Fibroblast of skin of scalp (primary cell): ENCODE data around the gene CTNNBL1.
A peak's percentile ranks its signal among the peaks of the same experiment; 100 is the strongest.

Experiments used
- DNase-seq: peaks from one replicate; pipeline ENCODE4 v3.0.0-alpha.2; 2013

CTNNBL1 gene

DNA sequence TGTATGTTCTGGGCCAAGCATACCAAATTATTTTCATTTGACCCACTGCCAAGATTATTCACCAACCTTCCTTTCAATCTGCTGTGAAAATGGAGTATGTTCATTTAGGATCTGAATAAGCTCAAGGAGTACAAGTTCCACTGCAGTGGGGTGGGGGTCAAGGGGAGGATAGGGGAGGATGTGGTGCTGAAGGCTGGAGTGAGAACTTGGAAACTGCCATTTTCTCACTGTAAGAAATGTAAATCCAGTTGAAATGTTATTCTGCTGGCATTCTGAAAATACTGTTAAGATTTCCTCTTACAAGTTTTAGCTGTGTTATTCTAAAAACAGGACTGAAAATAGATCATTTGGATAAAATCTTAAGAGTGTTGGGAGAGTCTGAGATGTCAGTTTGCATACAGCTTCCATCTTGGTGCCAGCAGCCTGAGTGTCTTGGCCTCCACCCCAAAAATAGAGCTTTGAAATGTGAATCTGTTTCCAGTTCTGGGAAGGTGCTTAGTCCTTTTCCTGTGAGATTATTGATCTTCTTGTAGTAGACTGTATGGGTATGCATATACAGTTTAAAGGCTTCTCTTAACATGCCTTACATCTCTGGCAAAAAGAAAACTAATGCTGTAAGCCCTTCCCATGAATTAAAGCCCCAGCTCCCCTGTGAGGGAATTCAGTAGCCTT, 84.3 kb downstream of the CTNNBL1 start:
- no peak for DNase-seq

DNA sequence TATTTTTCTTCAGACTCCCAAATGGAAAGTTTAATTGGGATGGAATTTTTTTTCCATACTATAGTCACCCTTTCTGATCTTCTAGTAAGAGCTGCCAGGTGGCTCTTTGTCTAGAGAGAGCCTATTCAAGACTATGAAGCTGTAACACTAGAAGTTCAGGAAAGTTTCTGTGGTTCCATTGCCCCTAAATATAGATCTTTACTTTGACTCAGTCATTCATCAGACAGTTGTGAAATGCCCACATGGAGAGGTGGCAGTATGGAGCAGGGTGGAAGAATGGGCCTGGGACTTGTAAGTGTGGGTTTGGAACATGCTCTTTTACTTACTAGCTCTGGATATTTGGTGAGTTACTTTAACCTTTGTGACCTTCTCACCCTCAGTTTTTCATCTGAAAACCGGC, 87.8 kb downstream of the CTNNBL1 start:
- no peak for DNase-seq

DNA sequence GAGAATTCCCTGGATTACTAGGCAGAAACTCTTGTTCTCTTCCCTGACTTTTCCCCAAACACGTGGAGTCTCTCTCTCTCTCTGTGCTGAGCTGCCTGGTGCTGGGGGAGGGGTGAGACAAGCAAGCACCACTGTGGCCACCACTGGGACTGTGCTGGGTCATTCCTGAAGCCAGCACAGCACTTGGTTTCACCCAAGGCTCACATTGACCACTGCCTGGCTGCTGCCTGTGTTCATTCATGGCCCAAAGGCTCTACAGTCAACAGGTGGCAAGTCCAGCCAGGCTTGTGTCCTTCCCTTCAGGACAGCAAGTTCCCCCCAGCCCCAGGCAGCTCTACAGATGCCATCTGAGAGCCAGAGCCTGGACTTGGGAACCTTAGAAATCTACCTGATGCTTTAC, 92.2 kb downstream of the CTNNBL1 start:
- DNase-seq = no peak

- DNase-seq = no peak
These were observed 95.6 kb downstream of the CTNNBL1 start for GRCh38 chr20:37789408-37789807.

GRCh38 chr20:37790900-37791299, 97.1 kb downstream of the CTNNBL1 start:
- DNase-seq = no peak

DNA sequence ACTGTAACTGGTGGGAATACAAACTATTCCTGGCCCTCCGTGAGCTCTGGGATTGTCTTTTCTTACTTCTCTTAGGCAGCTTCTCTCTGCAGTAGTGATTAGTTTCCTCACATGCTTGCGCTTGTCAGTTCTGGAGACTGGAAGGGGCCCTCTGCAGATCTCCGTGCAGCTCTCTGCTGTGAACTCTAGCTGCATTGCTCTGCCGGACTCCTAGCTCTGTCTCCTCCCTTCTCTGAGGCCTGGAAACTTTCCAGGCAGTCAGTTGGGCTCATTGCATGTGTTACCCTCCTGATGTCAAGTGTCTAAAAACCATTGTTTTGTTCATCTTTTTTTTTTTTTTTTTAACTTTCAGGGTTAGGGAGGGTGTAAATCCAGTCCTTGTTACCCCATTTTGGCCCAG, 102.3 kb downstream of the CTNNBL1 start:
- no peak for DNase-seq

- no peak for DNase-seq
These were observed 102.9 kb downstream of the CTNNBL1 start for GRCh38 chr20:37796733-37797132.

GRCh38 chr20:37797669-37798175, 103.9 kb downstream of the CTNNBL1 start:
- DNase-seq = no peak

- DNase-seq = no peak
These were observed 104.5 kb downstream of the CTNNBL1 start for GRCh38 chr20:37798312-37798711.

DNA sequence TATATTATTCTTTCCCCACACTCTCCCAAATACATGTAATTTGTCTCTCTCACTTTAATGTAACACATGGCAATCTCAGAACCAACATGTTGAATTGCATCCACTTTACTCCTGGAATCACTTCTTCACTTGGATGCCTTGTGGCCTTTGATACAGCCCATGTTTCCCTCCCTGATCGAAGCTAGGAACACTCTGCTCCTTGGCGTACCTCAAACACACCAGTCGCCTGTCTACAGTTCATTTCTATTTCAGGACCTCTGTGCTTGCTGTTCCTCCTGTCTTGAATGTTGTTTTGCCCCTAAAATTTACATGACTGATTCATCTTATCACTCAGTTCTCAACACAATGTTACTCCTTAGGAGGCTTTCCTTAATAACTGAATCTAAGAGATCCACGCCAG, 106.8 kb downstream of the CTNNBL1 start:
- DNase-seq = no peak

DNA sequence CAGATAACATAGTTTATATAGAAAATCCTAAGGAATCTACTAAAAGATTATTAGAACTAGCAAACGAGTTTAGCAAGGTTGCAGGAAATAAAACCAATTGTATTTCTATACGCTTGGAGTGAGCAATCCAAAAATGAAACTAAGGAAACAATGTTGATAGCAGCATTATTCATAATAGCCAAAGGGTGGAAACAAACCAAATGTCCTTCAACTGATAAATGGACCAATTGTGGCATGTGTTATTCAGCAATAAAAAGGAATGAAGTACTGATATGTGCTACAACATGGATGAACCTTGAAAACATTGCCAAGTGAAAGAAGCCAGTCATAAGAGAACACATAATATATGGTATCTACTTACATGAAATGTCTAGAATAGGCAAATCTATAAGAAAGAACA, 108.1 kb downstream of the CTNNBL1 start:
- no peak for DNase-seq

DNA sequence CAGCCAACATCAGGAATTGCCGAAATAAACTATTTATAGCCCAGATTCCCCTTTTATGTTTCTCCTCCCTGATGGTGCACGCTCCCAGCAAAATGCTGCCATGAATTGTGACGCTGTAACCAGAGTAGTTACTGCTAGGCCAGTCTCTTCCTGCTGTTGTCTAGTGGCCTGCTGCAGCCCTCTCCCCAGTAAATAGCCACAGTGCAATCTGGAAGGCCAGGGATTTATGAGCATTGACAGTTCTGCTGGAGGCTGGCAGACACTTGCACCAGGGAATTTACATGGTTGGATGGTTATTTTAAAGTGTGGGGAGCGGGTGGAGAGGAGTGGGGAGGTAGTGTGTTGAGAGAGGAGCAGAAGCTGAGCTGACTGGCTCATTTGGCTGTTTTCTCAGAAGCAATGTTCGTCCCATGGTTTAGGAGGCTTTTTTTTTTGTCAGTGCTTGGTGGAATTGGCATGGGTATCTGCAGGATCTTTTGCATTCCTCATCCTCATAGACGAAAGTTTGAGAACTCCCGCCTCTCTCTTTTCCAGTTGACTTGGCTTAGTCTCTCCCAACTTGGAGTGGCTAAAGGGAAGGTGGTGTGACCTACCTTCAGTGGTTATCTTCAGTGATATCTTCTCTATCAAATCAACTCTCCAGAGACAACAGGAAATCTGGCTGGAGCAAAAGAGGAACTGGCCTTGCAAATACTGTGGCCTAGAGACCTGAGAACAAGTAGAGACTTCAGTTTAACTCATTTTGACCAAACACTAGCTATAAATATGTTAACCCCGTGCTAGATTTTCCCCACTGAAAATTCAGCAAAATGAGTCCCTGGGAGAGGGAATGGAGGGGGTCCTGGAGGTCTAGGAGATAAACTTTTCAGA, 109.8 kb downstream of the CTNNBL1 start:
- DNase-seq = no peak

- DNase-seq = no peak
These were observed 111.0 kb downstream of the CTNNBL1 start for GRCh38 chr20:37804584-37805566.

DNA sequence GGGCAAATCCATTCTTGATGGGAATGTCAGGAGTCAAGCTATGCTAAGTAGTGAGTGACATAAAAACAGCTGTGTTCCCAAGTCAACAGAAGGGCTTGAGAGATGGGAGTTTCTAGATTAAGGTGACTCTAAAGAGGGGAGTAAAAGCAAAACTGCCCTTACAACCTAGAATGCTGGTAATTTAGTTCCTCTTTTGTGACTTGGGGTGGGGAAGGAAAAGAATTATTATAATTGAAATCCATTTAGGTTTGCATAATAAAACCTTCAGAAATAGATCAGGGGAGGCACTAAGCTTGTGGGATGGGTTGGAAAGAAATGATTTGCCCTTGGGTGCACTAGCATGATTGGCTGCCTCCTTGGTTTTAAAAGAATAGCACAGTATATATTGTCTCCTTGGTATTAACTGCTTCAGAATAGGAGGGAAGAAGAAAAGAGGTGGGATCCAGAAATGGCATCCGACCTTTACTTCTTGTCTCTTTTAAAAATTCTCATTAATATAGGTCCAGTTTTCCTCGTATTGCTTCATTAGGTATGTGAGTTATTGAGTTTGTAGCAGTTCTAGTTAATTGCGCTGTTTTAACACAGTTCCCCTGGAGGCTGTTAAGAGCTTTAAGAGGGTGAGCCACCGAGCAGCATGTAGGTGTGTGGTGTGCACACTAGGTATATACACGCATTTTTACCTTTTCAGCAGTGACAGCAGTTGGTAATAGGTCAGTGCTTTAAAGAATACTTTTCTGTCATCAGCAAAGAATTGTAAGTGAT, 113.8 kb downstream of the CTNNBL1 start:
- DNase-seq = no peak

- no peak for DNase-seq
These were observed 114.6 kb downstream of the CTNNBL1 start for GRCh38 chr20:37808233-37809070.

DNA sequence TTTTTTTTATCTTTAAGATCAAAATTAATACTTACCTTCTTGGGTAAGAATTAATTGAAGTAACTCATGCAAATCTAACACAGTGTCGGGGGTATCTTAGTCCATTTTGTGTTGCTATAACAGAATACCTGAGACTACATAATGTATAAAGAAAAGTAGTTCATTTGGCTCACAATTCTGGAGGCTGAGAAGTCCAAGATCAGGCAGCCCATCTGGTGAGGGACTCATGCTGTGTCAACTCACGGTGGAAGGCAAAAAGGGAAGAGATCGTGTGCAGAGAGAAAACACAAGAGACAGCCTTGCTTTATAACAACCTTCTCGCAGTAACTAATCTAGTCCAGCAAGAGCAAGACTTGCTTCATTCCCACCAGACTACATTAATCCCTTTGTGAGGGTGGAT, 116.2 kb downstream of the CTNNBL1 start:
- DNase-seq = no peak

- DNase-seq = no peak
These were observed 122.2 kb downstream of the CTNNBL1 start for GRCh38 chr20:37816003-37816402.

- DNase-seq = no peak
These were observed 122.9 kb downstream of the CTNNBL1 start for GRCh38 chr20:37816726-37817125.

- peak; percentile 90 for DNase-seq
These were observed 127.9 kb downstream of the CTNNBL1 start for GRCh38 chr20:37821696-37822095.

- DNase-seq = peak; percentile 97
These were observed 128.3 kb downstream of the CTNNBL1 start for GRCh38 chr20:37822141-37822601.
